GM19099 (cell line): ENCODE measurements around the gene GALNTL6.

Experiments used
- POLR2A ChIP-seq: IDR thresholded peaks from 3 replicates; pipeline ENCODE4 v1.6.1; 2011; ENCODE audit warnings: low read depth; ENCODE audit not compliant: insufficient read length; ENCODE audit errors: extremely low read depth

GALNTL6 gene

DNA sequence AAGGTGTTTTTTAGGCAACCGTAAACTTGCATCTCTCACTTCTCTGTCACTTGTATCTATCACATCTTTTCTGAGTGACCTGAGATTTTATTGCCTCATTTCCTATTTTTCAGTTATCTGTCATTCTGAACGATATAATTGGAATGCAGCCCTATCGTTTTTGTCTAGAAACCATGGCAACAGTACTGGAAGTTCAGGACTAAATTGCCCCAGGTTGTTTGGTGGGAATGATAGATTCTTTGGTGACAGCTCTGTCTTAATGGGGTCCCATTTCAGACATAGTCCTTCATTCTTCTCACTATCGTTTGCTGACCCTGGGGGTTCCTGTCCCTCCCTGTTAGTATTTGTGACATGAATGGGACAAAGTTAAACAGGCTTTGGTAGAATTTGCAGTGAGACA lies 1087.7 kb downstream of the GALNTL6 start:
- no peak for TF ChIP-seq POLR2A

DNA sequence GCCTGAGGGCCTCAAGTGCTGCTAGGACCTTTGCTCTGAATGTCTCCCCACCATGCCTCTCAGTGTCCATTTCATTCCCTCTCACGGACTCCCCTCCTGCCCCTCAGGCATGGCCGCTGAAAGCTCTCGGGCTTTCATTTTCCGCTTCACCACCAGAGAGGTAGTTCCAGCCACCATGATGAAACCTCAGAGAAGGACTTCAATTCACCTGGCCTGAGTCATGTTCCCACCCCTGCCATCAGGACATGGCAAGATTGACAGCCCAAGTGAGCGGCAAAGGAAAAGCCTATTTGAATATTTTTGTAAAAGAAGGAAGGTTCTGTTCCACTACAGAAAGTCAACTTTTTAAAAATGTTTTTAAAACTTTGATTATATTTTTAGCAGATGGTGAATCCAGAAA lies 1106.1 kb downstream of the GALNTL6 start:
- TF ChIP-seq POLR2A, result no peak

DNA sequence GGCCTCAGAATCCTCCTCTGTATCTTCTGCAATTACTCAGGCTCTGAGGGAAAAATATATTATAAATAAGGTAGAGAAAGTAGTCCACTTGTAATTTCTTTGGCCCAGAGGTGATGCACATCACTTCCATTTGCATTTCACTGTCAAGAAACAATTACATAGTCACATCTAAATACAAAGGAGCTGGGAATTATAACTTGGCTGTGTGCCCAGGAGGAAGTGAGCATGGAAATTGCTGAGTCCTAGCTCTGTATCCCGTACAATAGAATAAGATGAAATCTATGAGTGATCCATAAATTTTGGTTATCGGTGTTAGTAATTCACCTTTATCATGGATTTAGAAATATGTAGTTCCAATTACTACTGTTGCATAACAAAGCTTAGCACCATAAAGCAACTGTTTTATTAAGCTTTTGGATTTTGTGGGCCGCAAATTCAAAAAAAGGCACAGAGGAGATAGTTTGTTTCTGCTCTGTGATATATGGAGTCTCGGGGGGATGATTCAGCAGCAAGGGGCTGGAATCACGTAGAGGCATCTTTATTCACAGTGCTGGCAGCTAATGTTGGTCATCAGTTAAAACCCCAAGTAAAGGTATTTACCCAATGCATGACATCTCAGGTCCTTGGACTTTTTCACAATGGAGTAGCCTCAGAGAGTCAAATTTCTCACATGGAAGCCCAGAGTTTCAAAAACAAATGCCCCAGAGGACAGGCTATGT lies 1114.1 kb downstream of the GALNTL6 start:
- no peak for TF ChIP-seq POLR2A

DNA sequence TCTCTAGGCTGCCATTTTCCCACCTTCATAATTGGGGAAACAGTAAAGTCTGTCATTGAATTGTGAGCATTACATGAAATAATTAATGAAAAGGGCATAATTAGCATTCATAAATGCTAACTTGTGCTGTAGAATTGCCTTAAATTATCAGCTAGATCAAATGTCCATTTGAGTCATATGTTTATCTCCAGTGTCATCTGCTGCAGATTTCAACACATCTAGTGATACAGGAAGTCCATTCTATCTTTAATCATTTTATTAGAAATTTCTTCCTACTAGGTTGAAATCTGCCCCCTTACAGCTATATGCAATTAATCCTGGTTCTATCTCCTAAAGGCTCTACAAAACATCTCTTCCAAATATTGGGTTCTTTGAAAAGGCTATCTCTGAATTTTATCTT lies 1115.1 kb downstream of the GALNTL6 start:
- no peak for TF ChIP-seq POLR2A

DNA sequence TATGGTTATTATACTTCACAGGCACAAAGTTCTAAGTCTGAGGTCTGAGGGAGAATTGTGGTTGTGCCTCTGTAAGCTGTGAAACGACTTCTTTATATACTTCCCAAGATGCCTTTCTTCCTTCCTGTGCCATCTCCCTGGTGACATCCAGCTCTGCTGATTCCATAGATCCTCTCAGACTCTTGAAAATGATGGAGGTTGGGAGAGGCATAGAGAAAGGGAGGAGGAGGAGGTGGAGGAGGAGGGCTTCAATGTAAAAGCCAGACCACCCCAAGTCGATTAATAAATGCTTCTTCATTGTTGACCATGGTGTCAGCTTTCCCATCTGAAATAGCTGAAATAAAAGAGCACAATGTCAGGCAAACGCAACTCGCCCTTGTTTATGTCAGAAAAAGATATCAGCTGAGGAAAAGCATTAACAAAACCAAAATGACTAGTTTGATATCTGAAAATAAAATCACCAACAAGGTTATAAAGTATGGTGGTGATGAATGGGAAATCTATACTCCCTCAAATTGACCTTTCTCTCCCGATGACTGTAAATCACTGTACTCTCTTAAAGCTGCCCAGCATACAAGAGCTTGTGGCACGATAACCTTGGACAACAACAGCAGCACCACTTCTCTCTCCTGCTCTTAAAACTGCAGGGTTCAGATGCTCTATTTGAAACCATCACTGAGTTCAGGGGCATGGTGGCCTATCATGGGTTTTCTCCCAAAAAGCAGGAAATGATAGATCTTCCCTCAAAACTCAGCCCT lies 1125.0 kb downstream of the GALNTL6 start:
- no peak for TF ChIP-seq POLR2A

DNA sequence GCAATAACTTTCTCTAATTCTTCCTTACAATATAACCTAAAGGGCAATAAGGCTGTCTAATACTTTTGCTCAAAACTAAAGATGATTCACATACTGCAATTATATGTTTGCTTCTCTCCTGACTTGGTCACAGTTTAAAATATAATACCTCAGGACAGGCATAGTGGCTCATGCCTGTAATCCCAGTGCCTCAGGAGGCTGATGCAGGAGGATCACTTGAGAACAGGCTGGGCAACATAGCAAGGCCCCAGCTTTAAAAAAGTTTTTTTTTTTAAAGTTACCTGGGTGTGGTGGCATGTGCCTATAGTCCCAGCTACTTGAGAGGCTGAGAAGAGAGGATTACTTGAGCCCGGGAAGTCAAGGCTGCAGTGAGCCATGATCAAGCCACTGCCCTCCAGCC lies 1125.7 kb downstream of the GALNTL6 start:
- no peak for TF ChIP-seq POLR2A

DNA sequence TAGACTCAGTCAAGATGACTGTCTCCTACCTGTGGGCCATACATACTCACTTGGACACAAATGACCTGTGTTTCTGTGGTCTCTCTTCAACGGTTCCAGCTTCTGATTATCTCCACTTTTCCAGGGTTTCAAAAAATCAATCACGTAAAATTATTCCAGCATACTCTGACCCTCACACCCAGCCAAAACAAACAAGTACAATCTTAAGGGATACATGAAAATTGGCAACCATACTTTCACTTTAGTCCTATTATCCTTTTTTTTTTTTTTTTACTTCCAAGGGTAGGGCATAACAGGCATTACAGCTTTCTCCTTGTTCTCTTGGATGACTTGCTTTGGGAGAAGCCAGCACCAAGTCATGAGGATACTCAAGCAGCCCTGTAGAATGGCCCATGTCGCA lies 1129.6 kb downstream of the GALNTL6 start:
- TF ChIP-seq POLR2A, result no peak

DNA sequence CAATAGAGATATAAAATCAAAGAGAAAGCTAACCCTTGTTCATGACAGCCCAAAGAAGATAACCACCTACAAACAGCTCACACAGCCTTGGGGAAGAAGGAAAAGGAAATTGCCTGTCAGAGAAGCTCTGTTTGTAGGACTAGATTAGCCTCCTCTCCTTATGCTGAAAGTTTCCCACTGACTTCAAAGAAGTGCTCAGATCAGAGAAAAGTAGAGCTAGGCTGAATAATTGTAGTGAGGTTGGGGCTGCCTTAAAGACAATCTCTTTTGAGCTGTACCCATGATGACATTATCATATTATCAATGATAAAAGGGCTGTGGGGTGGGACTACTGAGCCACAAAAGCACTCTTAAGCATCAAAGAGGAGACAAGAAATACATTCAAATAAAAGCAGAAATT lies 1132.4 kb downstream of the GALNTL6 start:
- TF ChIP-seq POLR2A, result no peak

DNA sequence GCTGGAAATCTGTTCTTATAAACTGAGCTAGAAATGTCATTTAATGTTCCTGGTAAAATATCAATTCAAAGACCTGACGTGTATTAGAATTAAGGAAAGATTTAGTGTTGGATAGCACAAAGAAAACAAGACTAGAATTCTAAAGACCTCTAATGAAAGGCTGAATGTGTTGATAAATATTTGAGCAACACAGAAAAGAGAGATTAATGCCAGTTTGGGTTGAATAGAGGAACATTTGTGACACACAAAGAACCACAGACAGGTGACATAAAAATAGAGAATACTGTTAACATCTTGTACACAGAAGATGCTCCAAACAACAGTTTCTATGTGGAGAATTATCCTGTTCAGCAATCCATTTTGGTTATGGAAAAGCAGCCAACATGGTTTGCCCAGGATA lies 1133.3 kb downstream of the GALNTL6 start:
- TF ChIP-seq POLR2A, result no peak

DNA sequence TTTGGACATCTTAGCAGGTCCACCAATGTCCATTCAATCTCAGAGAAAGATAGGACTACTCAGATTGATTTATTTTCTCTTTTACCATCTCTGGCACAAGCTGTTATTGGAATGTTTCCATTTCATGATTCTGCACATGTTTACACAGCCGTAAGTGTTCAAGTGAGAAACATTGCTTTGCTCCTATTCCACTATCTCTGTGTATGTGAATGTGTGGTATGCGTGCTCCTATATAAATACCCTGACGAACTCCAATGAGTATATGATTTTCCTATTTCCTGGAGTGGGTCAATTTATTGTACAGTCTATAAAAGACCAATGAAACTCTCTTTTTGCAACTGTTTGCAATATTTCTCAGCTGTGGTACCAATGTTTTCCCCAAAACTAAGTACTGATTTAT lies 1134.4 kb downstream of the GALNTL6 start:
- TF ChIP-seq POLR2A, result no peak

DNA sequence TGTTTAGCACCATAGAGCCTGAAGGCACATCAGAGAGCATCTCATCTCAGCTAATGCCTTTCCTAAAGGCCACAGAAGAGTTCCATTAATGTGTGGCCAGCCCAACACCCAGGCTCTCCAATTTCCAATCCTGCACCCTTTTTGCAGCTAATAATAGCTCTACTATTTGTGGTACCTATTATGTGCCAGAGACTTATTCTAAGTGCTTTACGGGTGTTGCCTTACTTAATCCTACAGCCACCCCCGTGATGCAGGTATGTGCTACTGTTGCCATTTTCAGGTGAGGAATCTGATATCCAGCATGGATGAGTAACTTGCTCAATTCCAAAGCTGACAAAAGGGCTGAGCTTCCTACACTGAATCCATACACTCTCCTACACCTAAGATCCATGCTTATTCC lies 1137.8 kb downstream of the GALNTL6 start:
- no peak for TF ChIP-seq POLR2A

DNA sequence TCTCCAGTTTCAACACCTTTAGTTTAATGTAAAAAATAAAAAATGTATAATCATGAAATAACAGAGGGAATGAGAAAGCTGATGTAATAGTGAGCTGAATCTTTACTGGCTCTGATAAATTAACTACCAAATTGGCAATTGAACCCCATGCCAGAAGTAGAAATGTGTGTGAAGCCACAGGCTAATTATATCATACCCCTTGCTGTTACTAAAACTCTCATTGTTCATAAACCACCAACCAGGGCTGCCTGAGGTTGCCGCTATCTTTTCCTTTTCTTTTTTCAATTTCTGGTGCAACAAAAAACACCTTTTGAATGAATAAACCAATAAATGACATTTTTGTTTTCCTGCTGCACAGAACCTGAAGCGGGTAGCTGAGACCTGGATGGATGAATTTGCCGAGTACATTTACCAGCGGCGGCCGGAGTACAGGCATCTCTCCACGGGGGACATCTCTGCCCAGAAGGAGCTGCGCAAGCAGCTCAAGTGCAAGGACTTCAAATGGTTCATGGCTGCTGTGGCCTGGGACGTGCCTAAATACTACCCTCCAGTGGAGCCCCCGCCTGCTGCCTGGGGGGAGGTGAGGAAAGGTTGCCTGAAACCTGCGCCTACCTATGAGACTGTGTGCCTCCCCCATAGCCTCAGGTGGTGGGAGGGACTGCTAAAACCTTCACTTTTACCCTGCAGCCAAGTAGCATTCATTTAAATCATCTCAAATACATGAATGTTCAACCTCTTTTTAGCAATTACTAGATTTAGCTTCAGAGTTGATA lies 1138.7 kb downstream of the GALNTL6 start:
- no peak for TF ChIP-seq POLR2A

DNA sequence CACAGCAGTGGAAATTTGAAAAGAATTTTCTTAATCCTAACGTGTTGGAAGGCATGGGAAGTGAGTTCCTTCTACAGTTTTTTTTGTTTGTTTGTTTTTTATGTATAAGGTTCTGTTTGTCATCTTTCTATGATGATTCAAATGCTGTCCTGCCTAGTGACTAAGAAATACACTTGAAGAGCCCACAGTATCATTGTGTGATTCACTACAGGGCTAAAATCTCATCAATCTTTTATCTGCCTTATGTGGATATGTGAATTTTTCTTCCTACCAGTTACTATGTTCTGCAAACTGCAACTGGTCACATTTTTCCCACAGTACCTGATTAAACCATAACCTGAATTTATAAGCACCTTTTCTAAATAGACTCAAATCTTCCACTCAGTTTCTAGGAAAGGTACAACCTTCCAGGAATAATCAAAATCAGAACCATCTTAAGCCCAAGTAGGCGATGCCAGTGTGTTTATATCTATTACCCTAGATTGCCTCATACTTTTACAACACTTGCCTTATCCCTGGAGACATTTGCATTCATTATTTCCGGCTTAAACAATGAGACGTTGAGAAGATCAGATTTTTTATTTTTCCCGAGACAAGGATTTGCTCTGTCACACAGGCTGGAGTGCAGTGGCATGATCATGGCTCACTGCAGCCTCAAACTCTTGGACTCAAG lies 1140.8 kb downstream of the GALNTL6 start:
- TF ChIP-seq POLR2A, result no peak

DNA sequence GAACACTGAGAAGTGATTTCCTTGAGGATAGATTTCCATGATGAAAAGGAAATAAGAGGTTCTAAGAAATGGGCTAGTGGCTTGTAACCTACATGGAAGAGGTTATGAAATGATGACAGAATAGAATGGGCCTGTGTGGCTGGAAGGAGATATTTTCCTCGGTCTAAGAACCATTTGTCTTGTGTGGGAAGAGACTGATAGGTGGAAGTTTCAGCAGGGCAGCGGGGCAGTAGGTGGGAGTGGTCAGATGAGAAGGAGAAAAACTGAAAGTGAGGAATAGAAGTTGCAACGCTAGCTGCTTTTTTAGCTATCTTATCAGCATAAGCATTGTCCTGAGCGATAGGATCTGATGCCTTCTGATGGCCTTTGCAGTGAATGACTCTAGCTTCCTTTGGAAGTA lies 1144.0 kb downstream of the GALNTL6 start:
- no peak for TF ChIP-seq POLR2A
